ENCODE data around the gene LHX5.

The LHX5 gene

GRCh38 chr12:113464852-113465719 is 6.6 kb downstream of the LHX5 start:
- no peak for DNase-seq

GRCh38 chr12:113464452-113464775 is 7.3 kb downstream of the LHX5 start:
- no peak for DNase-seq

GRCh38 chr12:113463746-113464451 is 7.8 kb downstream of the LHX5 start:
- no peak for DNase-seq

GRCh38 chr12:113462998-113463745 is 8.5 kb downstream of the LHX5 start:
- DNase-seq, result no peak

- peak; percentile 42 for DNase-seq
Measured at GRCh38 chr12:113462117-113462774, 9.4 kb downstream of the LHX5 start.

GRCh38 chr12:113461666-113462065 is 10.0 kb downstream of the LHX5 start:
- no peak for DNase-seq

DNA sequence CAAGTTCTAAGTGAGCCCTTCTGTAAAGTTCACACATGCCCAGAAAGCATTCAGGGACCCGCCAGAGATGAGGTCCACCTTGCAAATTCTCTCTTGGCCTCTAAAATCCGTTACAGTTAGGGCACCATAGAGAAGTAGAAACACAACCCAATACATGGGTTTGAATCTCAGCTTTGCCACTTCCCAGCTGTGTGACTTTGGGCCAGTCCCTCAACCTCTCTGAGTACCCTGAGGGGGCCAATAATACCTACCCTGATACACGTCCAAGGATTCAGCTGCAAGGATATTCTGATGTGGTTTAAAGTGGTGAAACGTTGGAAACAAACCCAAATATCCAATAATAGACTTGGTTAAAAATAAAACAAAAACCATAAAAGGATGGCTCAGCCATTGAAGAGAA is 11.7 kb downstream of the LHX5 start:
- no peak for DNase-seq

- DNase-seq, result no peak
Measured at GRCh38 chr12:113457710-113458109, 14.0 kb downstream of the LHX5 start.

- DNase-seq, result no peak
Measured at GRCh38 chr12:113457185-113457584, 14.5 kb downstream of the LHX5 start.

DNA sequence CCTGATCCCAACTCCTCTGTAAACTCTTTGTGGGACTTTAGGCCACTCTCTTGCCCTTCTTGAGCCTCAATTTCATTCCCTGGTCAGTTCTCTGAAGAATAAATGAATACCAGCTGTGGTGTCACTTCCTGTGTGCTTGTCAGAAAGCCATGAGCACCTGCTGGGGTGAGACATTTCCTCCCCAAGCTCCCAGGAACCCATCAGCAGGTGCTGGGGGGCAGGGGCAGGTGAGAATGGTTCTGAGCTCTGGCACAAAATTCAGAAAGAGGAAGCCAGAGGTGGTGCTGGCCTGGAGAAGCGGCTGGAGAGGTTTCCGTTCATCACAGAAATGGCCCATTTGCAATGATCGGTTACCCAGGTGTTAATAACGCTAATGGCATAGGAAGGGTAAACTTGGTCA is 14.9 kb downstream of the LHX5 start:
- DNase-seq, result no peak

GRCh38 chr12:113456199-113456598 is 15.5 kb downstream of the LHX5 start:
- no peak for DNase-seq

DNA sequence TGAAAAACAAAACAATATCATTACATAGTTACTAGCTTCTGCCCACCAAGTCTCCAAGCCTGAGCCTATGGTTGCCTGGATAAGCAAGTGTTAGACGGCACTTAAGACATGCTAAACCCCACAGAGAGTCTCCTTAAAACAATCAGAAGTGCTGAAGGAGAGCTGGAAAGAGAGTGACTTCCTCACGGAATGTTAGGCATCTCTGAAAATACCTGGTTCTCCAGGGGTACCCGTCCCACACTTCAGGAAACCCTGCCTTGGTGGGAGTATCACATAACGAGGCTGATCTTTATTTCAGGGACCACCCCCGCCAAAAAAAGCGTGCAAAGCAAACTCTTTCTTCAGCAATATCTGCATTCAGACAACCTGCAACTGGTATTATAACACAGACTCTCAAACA is 18.3 kb downstream of the LHX5 start:
- DNase-seq, result no peak

DNA sequence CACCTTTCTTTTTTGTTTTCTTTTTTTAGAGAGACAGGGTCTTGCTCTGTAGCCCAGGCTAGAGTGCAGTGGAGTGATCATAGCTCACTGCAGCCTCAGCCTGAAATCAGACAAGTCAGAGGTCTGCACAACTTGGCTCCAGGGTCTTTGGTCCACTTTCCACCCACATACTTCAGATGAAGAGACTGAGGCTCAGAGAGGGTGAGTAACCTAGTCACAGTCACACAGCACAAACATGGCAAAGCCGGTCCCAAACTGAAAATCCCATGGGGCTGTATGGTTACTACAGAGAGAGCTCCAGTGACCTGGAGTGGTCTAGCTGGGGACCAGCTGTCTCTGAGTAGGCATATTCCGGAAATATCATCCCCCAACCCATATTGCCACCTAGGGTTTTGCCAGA is 19.2 kb downstream of the LHX5 start:
- DNase-seq, result no peak

DNA sequence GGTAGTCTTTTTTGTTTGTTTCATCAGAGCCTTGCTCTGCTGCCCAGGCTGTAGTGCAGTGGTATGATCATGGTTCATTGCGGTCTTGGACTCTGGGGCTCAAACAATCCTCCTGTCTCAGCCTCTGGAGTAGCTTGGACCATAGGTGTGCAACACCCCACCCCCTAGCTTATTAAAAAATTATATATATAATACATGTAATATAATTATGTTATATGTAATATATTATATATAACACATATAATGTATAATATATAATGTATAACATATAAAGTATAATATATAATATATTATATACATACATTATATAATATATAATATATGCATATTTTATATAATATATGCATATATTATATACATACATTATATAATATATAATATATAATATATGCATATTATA is 21.8 kb downstream of the LHX5 start:
- DNase-seq, result no peak

DNA sequence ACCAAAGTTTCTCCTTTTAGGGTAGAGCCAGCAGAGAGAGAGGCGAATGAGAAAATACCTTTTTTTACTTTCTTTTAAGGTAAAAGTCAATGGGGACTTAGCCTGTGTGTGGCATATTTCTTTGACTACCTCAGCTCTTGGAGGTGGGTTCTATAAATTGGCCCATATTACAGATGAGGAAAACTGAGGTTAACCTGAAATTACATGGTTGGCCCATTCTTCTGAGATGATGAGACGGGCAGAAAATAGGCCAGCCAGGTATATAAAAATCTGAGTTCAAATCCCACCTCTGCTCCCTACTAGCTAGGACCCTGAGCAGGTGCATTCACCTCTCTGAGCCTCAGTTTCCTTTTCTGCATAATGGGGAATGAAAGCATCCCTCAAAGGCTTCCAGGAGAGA is 22.4 kb downstream of the LHX5 start:
- no peak for DNase-seq

- DNase-seq, result no peak
Measured at GRCh38 chr12:113448873-113449272, 22.8 kb downstream of the LHX5 start.

GRCh38 chr12:113445544-113446171 is 26.0 kb downstream of the LHX5 start:
- no peak for DNase-seq

GRCh38 chr12:113443030-113443539 is 28.6 kb downstream of the LHX5 start:
- DNase-seq, result no peak

GRCh38 chr12:113440947-113441782 is 30.5 kb downstream of the LHX5 start:
- DNase-seq, result no peak

GRCh38 chr12:113440336-113440735 is 31.3 kb downstream of the LHX5 start:
- DNase-seq, result no peak

GRCh38 chr12:113439606-113440030 is 32.1 kb downstream of the LHX5 start:
- DNase-seq, result no peak

DNA sequence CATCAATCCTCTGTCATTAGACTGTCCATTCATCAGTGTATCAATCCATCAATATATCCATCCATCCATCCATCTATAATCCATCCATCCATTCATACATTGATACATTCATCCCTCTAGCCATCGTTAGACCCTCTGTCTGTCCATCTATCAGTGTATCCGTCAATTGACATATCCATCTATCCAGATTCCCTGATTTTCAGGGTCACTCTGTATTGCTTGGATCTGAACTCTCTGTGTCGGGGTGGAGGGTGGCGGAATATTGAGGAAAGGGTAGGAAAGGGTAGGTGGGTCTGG is 32.4 kb downstream of the LHX5 start:
- DNase-seq, result no peak

Data from central memory CD4-positive, alpha-beta T cell (primary cell).